Caco-2 (cell line): ENCODE results near the gene LMAN2L. TPM values are rescaled to one million over a fixed set of nuclear protein-coding genes. Genes with fewer than 3 reads are reported as not detected.

Source experiments
- Bru-seq: library from RNA; stranded (reverse); fragments of 400-500 nt; gene quantifications from one replicate; lab custom pipeline; 2021; lab: Mats Ljungman, UMichigan
- BruChase-seq, 2 experiments: library from RNA; stranded (reverse); fragments of 400-500 nt; gene quantifications; one replicate each; lab custom pipeline; 2021; lab: Mats Ljungman, UMichigan
- BruUV-seq: library from RNA; stranded (reverse); fragments of 400-500 nt; replicated peaks from 2 replicates; lab custom pipeline; 2021; lab: Mats Ljungman, UMichigan
- CTCF ChIA-PET: fragments of 300-600 bp; sonication (Branson Sonifier 250); formaldehyde crosslinking; loops from one replicate; lab custom pipeline; 2022; ENCODE audit warnings: antibody characterized with exemption; lab: Charles Lee
- POLR2A ChIA-PET: fragments of 300-600 bp; sonication (Branson Sonifier 250); formaldehyde crosslinking; loops from one replicate; lab custom pipeline; 2022; ENCODE audit warnings: antibody characterized with exemption; lab: Charles Lee
- DNase-seq, 2 experiments: peaks; one replicate each; pipeline versions ENCODE4 v3.0.0 to v3.0.0-alpha.2; 2020 to 2022
- H3K27me3 ChIP-seq: replicated peaks from 2 replicates; pipeline ENCODE4 v1.6.0; 2011; ENCODE audit warnings: low read length; ENCODE audit not compliant: control insufficient read depth, insufficient read depth
- H3K36me3 ChIP-seq: 2 replicates; pipeline ENCODE4 v1.5.1; 2011; ENCODE audit warnings: low read length; ENCODE audit not compliant: control insufficient read depth, insufficient read depth
- H3K4me1 ChIP-seq: fragments of 250-450 bp; sonication (Bioruptor Pico); 2 replicates; pipeline ENCODE4 v1.5.1; 2020; ENCODE audit warnings: mild to moderate bottlenecking
- H3K4me3 ChIP-seq: 2 replicates; pipeline ENCODE4 v1.5.1; 2011; ENCODE audit warnings: low read depth, mild to moderate bottlenecking, control low read depth, low read length
- H3K9me3 ChIP-seq: fragments of 250-450 bp; sonication (Bioruptor Pico); 2 replicates; pipeline ENCODE4 v1.5.1; 2020; ENCODE audit warnings: mild to moderate bottlenecking, moderate library complexity
- H3K27ac Mint-ChIP-seq: one replicate; pipeline ENCODE4 v1.8.0; 2022; ENCODE audit warnings: mixed read lengths; ENCODE audit not compliant: unreplicated experiment
- H3K27me3 Mint-ChIP-seq: one replicate; pipeline ENCODE4 v1.8.0; 2022; ENCODE audit warnings: mixed read lengths; ENCODE audit not compliant: insufficient read depth, unreplicated experiment
- H3K36me3 Mint-ChIP-seq: one replicate; pipeline ENCODE4 v1.8.0; 2022; ENCODE audit warnings: mild to moderate bottlenecking, mixed read lengths; ENCODE audit not compliant: insufficient read depth, unreplicated experiment
- H3K4me1 Mint-ChIP-seq: one replicate; pipeline ENCODE4 v1.8.0; 2022; ENCODE audit warnings: low read depth, mixed read lengths; ENCODE audit not compliant: unreplicated experiment
- H3K4me3 Mint-ChIP-seq: one replicate; pipeline ENCODE4 v1.8.0; 2022; ENCODE audit warnings: mild to moderate bottlenecking, moderate library complexity, mixed read lengths; ENCODE audit not compliant: unreplicated experiment
- H3K9me3 Mint-ChIP-seq: one replicate; pipeline ENCODE4 v1.8.0; 2022; ENCODE audit warnings: mixed read lengths; ENCODE audit not compliant: unreplicated experiment
- CTCF ChIP-seq, 2 experiments: fragments of 200-600 bp in 1 of 2; IDR thresholded peaks; 1 replicate in 1 of 2; 2 replicates in 1 of 2; pipeline versions ENCODE4 v1.5.1 to v1.8.0; 2011 to 2022; ENCODE audit warnings: antibody characterized with exemption in 1 of 2, control low read depth in 1 of 2, inconsistent platforms in 1 of 2, low read depth in 1 of 2, low read length in 1 of 2, mild to moderate bottlenecking in 1 of 2, moderate library complexity in 1 of 2; ENCODE audit not compliant: insufficient read depth in 1 of 2, severe bottlenecking in 1 of 2, unreplicated experiment in 1 of 2
- intact Hi-C: fragments of 100-400 bp; cut with micrococcal nuclease; formaldehyde crosslinking; loops from one replicate; pipeline ENCODE4 v1.10.0; 2022; ENCODE audit not compliant: unreplicated experiment
- long read RNA-seq: library from polyadenylated mRNA; stranded (forward); transcript quantifications from one replicate; pipeline ENCODE4 v2.0.0, GENCODE V29; 2022
- total RNA-seq: library from RNA; stranded (reverse); gene quantifications from 2 replicates; pipeline ENCODE4 v1.2.3, GENCODE V29; 2022

The LMAN2L gene
- 27.4 and 30.2 TPM in 2 replicates for total RNA-seq
- Bru-seq, nascent RNA, result percentile 69 among the genes with signal in this experiment
- BruChase-seq, experiment 1, labeled RNA remaining after a 2-hour chase, result percentile 69 among the genes with signal in this experiment
- percentile 72 among the genes with signal in this experiment for BruChase-seq, experiment 2, labeled RNA remaining after a 6-hour chase
- long read RNA-seq, transcript LMAN2L-201 (8 exons, 2,397 nt), result major isoform, 158 of 181 reads
- long read RNA-seq, partial matches to known transcripts, result 9 of 181 reads
- long read RNA-seq, other reads (novel, unspliced or antisense), result 10 of 181 reads

- peak in 1 of 2 experiments; percentile 5 for TF ChIP-seq CTCF (IDR thresholded peaks at IDR 0.05; ENCODE audit: insufficient read depth in 1 of 2, low read depth in 1 of 2, low read length in 1 of 2, severe bottlenecking in 1 of 2, unreplicated experiment in 1 of 2)
- H3K36me3 ChIP-seq, result peaks cover 1% of the 10 kb centered on the region; the same call in 1 of the 2 replicates
- peak within 1 kb of the TSS; percentile 81 for H3K4me3 ChIP-seq
- no peaks in the 10 kb centered on the region for H3K9me3 ChIP-seq
- H3K4me1 ChIP-seq, result peaks cover 6% of the 10 kb centered on the region
- DNase-seq, result peak; percentile 97 to 98
- Mint-ChIP-seq H3K9me3 (no peaks in the 10 kb centered on the region), H3K36me3 (peaks cover 20% of the 10 kb centered on the region), H3K4me1 (peaks cover 15% of the 10 kb centered on the region), H3K4me3 (peak within 1 kb of the TSS; percentile 85), H3K27me3 (no peaks in the 10 kb centered on the region), H3K27ac (peak within 1 kb of the TSS; percentile 99)
- ChIA-PET CTCF (no interaction called here), POLR2A (interaction anchor here (0.6 to 1.0 kb wide), 3 partner anchors 21 to 49 kb away, joined by 3 to 6 read pairs (median 3); partner anchors contain the start of gene CNNM4)
- no TSS peak for BruUV-seq
- no peaks in the 10 kb centered on the region for H3K27me3 ChIP-seq
- intact Hi-C loops, result loop anchor here (1.0 kb wide), 1 partner anchor 20 kb away; the partner anchor contains the start of gene CNNM4
These were observed at the start of gene LMAN2L for GRCh38 chr2:96739633-96740428. TSS of gene LMAN2L (minus strand) at chr2:96740064. CDS start at chr2:96740040, 24 bp downstream.

GRCh38 chr2:96789245-96789617 lies 49.4 kb upstream of the LMAN2L start:
- H3K4me1 ChIP-seq, result peaks cover 23% of the 10 kb centered on the region
- no peak for TF ChIP-seq CTCF (IDR thresholded peaks at IDR 0.05; ENCODE audit: insufficient read depth in 1 of 2, low read depth in 1 of 2, low read length in 1 of 2, severe bottlenecking in 1 of 2, unreplicated experiment in 1 of 2)
- no peaks in the 10 kb centered on the region for H3K27me3 Mint-ChIP-seq
- peaks cover 14% of the 10 kb centered on the region for H3K4me1 Mint-ChIP-seq
- ChIA-PET CTCF (interaction anchor here (1.2 to 1.6 kb wide), 3 partner anchors 22 to 28 kb away, joined by 4 to 8 read pairs (median 5); no protein-coding TSS in a partner anchor), POLR2A (no interaction called here)
- intact Hi-C loops, result no loop called here
- no peaks in the 10 kb centered on the region for H3K27me3 ChIP-seq
- peaks cover 7% of the 10 kb centered on the region for H3K36me3 Mint-ChIP-seq
- DNase-seq, result no peak
- H3K27ac Mint-ChIP-seq, result peak overlapping the region; percentile 92
- no peaks in the 10 kb centered on the region for H3K9me3 Mint-ChIP-seq
- H3K36me3 ChIP-seq, result no peaks in the 10 kb centered on the region
- BruUV-seq, result TSS peak; percentile 65
- H3K4me3 ChIP-seq, result no peak overlapping the region
- H3K4me3 Mint-ChIP-seq, result peak overlapping the region; percentile 32
- no peaks in the 10 kb centered on the region for H3K9me3 ChIP-seq
